Activated T-cell treated with anti-CD3 and anti-CD28 coated beads for 24 hours (primary cell): ENCODE data around the gene SLC17A4.
A peak's percentile ranks its signal among the peaks of the same experiment; 100 is the strongest.

Experiments used
- DNase-seq: peaks from one replicate; pipeline ENCODE4 v3.0.0-alpha.2; 2020; ENCODE audit warnings: low read depth

Gene SLC17A4

GRCh38 chr6:25749837-25750236, 4.7 kb upstream of the SLC17A4 start:
- no peak for DNase-seq

GRCh38 chr6:25750906-25751305, 3.6 kb upstream of the SLC17A4 start:
- DNase-seq = no peak

DNA sequence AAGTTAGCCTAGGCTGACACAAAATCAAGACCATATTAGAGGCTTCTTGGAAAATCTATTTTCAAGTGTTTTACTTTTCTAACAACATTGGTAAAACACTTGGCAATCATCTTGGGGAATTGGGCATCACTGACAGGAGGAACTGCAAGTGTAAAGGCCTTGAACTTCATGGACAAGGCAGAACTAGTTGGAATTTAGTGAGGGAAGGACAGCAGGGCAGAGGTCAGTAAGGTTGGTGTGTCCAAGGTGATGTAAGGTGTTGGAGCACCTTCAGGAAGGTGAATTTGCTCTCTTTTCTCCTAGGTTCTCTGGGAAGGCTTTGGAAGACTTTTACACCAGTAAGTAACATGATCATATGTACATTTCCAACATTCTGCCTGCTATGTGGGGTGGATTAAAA, 1.5 kb upstream of the SLC17A4 start:
- DNase-seq = no peak

DNA sequence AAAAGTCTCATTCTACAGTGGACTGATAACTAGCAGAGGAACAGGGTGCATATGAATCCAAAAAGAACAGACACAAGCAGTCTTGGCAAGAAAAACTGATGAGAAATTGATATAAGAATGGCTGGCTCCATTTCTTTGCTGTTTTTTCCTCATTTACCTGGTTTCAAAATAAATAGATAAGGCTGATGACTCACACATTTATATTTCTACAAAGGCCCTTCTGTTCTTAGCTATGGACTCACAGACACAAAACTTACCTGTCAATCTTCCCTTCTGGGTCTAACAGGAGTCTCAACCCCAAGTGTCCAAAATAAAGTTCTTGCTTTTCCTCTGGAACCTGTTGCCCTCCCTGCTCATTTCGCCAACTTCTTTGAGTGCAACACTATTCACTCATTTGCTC, 941 bp downstream of the SLC17A4 start:
- no peak for DNase-seq

DNA sequence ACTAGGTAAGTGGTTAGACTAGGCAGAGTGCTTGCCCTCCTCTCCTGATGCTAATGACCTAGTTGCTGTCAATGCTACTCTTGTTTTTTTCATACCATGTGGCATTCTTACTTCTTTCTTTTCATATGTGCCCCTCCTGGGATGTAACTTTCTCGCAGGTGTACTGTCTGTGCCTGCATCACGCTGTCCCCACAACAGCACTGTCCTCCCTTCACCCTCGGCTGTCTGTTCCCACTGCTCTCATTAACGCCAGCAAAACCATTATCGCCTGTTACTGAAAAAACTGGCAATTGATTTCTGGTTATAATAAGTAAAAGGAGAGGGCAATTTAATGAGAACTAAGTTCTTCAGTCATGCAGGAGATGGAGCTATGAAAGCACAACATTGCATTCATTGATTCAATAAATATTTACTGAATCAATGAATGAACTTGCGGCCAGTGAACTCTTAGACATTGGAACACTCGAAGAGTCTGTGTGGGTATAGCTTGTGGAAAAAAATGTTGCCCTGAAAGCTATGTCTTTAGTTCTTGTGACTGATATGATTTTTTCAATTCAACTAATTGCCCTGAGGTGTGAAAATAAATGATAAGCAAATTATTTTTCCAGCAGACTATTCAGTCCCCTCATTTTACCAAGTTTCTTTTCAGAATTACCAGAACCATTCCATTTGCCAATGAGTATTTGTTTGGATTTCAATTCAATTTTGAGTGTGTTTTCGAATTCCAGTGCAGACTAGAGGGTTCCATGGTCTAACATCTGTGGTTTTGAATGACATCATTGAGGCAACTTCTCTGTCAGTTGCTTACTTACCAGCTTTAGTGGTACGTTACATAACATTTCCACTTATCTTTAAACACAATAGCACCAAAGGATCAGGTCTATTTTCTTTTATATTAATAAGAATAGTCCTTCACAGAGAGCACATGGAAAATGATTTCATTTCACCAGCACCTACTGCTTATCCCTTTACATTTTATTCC, 2.1 kb downstream of the SLC17A4 start:
- no peak for DNase-seq

DNA sequence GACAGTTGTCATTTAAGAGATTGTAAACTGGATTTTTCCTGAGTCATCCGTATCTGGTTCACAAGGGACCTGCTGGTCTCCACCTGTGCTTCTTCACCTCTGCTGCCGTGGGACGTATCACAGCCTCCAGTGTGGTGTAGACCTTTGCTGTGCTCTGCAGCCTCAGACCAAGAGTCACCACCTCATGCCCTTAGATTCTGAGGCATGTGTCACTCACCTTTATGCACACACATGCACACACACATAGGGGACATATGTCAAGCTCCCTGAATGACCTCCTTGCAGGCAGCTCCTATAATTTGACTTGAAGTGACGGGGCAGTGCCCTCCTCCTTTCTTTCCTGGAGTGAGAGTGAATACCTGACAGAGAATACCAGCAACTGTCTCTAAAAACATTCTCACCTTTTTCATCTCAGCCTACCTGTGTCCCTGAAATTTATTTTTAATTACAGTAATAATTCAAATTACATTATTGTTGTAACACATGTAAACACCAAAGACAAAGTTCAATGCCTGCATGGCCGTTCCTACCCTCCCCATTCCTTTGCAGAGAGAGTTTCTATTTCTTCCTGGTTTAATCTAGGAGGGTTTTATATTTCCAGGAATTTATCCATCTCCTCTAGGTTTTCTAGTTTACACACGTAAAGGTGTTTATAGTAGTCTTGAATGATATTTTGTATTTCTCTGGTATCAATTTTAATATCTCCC, 3.5 kb downstream of the SLC17A4 start:
- DNase-seq = no peak

GRCh38 chr6:25764611-25765010, 10.1 kb downstream of the SLC17A4 start:
- no peak for DNase-seq

- DNase-seq = no peak
These were observed 14.0 kb downstream of the SLC17A4 start for GRCh38 chr6:25768566-25768965.

GRCh38 chr6:25769983-25770382, 15.4 kb downstream of the SLC17A4 start:
- no peak for DNase-seq

DNA sequence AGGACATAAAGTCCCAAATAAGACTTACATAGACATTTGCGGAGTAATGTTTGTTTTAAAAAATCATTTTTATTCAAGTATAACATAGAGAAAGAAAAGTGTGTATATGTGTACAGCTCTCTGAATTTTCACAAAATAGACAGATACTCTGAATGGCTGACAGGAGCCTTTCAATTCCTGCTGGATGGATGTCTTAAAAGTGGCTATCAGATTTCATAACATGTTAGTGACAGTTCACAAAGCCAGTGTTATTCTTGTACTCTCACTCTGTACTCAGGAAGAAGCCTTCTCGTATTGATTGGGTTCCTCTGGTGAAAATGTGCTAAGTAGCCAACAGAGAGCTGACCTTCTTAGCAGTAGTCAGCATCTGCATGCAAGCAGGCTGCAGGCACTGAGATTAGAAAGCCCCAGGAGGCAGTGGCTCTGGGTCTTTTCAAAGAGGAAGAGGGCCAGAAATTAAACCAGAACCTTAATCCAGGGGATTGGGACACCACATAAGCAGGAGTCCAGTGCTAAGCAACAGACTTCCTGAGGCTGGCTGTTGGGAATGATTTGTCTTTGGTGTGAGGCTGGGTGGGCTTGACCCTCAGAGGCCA, 19.7 kb downstream of the SLC17A4 start:
- no peak for DNase-seq

- no peak for DNase-seq
These were observed 22.5 kb downstream of the SLC17A4 start for GRCh38 chr6:25777031-25777430.

DNA sequence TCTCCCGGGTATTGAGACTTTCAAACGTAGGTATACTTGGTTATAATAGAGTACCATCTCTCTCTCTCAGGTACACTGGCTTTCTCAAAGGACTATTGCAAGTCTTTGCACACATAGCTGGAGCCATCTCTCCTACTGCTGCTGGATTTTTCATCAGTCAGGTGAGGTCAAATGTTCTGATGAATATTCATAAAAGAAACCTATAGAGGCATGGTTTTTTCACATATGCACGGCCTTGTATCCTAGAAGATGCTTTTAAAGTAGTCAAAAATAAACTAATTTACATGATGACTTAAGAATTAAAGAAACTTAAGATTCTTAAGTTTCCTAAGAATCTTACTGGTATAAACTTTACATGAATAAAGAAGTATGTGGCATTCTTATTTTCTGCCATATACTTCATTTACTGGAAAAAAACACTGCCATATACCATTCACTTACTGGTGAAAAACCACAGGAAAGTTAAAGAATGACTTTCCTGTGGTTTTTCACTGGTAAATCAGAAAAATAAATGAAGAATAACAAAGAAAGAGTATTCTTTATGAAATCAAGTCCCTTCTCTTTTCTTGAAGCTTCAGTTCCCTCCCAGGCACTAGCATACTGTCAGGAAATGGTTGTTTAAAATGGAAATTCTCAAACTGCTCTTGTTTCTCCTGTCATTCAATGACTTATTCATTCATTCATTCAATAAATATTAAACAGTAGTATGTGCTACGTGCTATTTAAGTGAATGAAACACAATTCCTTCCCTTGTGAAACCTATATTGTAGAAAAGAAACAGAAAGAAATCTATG, 23.5 kb downstream of the SLC17A4 start:
- no peak for DNase-seq

- no peak for DNase-seq
These were observed 26.6 kb downstream of the SLC17A4 start for GRCh38 chr6:25781134-25781533.

- DNase-seq = no peak
These were observed 32.9 kb downstream of the SLC17A4 start for GRCh38 chr6:25787428-25787827.

- peak; percentile 26 for DNase-seq
These were observed 33.9 kb downstream of the SLC17A4 start for GRCh38 chr6:25788305-25788922.

GRCh38 chr6:25789475-25789874, 34.9 kb downstream of the SLC17A4 start:
- DNase-seq = no peak

DNA sequence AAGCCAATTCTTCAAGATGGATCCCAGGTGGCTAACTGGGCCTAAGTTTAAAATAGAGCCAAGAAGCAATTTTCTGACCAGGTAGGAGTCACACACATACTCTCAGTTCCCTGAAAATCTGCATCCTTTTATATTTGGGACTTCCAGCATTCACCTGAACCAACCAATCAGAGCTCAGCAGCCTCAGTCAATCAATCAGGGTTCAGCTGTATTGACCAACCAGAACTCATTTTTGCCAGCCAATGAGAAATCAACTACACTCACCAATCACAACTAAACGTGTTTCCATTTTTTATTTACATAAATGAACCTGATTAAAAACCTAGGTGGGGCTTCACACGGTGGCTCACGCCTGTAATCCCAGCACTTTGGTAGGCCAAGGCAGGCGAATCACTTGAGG, 37.5 kb downstream of the SLC17A4 start:
- no peak for DNase-seq

GRCh38 chr6:25793970-25794369, 39.4 kb downstream of the SLC17A4 start:
- DNase-seq = no peak

GRCh38 chr6:25794784-25795183, 40.2 kb downstream of the SLC17A4 start:
- DNase-seq = no peak

DNA sequence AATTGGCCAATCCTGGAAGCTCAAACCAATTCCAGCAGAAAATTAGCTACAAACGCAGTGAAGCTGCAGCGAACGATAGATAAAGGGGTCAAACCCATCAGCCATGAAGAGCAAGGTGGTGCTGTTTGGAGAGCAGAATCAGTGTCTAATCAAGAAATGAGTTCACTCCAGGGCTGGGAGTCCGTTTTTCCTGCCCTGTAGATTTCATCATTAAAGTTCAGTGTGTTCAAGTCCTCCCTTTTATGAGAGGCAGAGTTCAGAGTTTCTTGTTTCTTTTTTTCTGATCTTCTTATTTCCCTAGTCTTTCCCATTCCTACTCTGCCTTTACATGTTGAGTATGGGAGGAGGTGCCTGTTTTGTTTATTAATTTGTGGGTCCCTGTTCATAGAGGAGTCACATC, 46.9 kb downstream of the SLC17A4 start:
- DNase-seq = no peak

DNA sequence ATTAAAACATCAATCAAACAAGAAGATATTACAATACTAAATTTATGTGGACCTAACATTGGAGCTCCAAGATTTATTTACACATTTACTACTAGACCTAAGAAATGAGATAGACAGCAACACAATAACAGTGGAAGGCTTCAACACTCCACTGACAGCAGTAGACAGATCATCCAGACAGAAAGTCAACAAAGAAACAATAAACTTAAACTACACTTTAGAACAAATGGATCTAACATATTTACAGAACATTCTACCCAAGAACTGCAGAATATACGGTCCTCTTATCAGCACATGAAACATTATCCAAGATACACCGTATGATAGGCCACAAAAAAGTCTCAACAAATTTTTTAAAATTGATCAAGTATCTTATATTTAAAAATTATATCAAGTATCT, 50.3 kb downstream of the SLC17A4 start:
- no peak for DNase-seq

GRCh38 chr6:25815194-25815593, 60.7 kb downstream of the SLC17A4 start:
- no peak for DNase-seq
